CD4-positive, alpha-beta T cell (primary cell): ENCODE data around the gene GNAQ. TPM values are rescaled to one million over a fixed set of nuclear protein-coding genes. Genes with fewer than 3 reads are reported as not detected.
A peak's percentile ranks its signal among the peaks of the same experiment; 100 is the strongest.

Source experiments
- ATAC-seq: fragments of 200-7000 bp; cut with Tn5 transposase; one replicate; pipeline ENCODE4 v1.10.0; 2022; ENCODE audit warnings: mild to moderate bottlenecking; ENCODE audit not compliant: poor library complexity
- CTCF ChIA-PET: fragments of 350-600 bp; sonication (Branson Sonifier 250); formaldehyde crosslinking; loops from one replicate; lab custom pipeline; 2021; ENCODE audit warnings: antibody characterized with exemption, inconsistent platforms; lab: Charles Lee
- POLR2A ChIA-PET: fragments of 350-600 bp; sonication (Branson Sonifier 250); formaldehyde crosslinking; loops from one replicate; lab custom pipeline; 2021; ENCODE audit warnings: antibody characterized with exemption, inconsistent platforms; lab: Charles Lee
- DNase-seq, 14 experiments: peaks; one replicate each; pipeline ENCODE4 v3.0.0-alpha.2; 2013 to 2020; ENCODE audit warnings: mixed read lengths in 2 of 14
- H3K27ac ChIP-seq, 2 donors: one replicate each; pipeline versions ENCODE4 v1.5.1 to v1.7.0; 2013; ENCODE audit warnings: low read length in 2 of 2, low read depth in 1 of 2, mild to moderate bottlenecking in 1 of 2
- H3K27me3 ChIP-seq, 2 experiments: 1 replicate in 1 of 2; 2 replicates in 1 of 2; pipeline versions ENCODE4 v1.6.1 to v1.7.0; 2013; ENCODE audit warnings: low read length in 2 of 2, control low read depth in 1 of 2, mild to moderate bottlenecking in 1 of 2, moderate library complexity in 1 of 2; ENCODE audit not compliant: insufficient read depth in 2 of 2, control insufficient read depth in 1 of 2
- H3K36me3 ChIP-seq: one replicate; pipeline ENCODE4 v1.6.1; 2013; ENCODE audit warnings: low read length, control low read depth; ENCODE audit not compliant: insufficient read depth
- H3K4me1 ChIP-seq: one replicate; pipeline ENCODE4 v1.6.1; 2013; ENCODE audit warnings: low read length, control low read depth; ENCODE audit not compliant: insufficient read depth
- H3K4me3 ChIP-seq: one replicate; pipeline ENCODE4 v1.5.1; 2013; ENCODE audit warnings: mild to moderate bottlenecking, low read length, moderate library complexity
- H3K9me3 ChIP-seq, 2 experiments: 1 replicate in 1 of 2; 2 replicates in 1 of 2; pipeline versions ENCODE4 v1.6.1 to v1.7.0; 2013; ENCODE audit warnings: low read length in 2 of 2, mild to moderate bottlenecking in 2 of 2, control low read depth in 1 of 2, moderate library complexity in 1 of 2; ENCODE audit not compliant: control insufficient read depth in 1 of 2, insufficient read depth in 1 of 2
- H3K27ac Mint-ChIP-seq: one replicate; pipeline ENCODE4 v1.8.0; 2020; ENCODE audit warnings: mixed read lengths
- H3K27me3 Mint-ChIP-seq: one replicate; pipeline ENCODE4 v1.8.0; 2021; ENCODE audit warnings: mixed read lengths
- H3K36me3 Mint-ChIP-seq: one replicate; pipeline ENCODE4 v1.8.0; 2021; ENCODE audit warnings: low read depth, mixed read lengths
- H3K4me1 Mint-ChIP-seq: one replicate; pipeline ENCODE4 v1.8.0; 2021; ENCODE audit warnings: low read depth, mixed read lengths
- H3K4me3 Mint-ChIP-seq: one replicate; pipeline ENCODE4 v1.8.0; 2020; ENCODE audit warnings: mild to moderate bottlenecking, mixed read lengths
- H3K9me3 Mint-ChIP-seq: one replicate; pipeline ENCODE4 v1.8.0; 2020; ENCODE audit warnings: mixed read lengths
- CTCF ChIP-seq: fragments of 200-600 bp; IDR thresholded peaks from one replicate; pipeline ENCODE4 v1.8.0; 2022; ENCODE audit warnings: antibody characterized with exemption, mild to moderate bottlenecking
- intact Hi-C, 2 experiments: fragments of 100-400 bp; cut with DNase I in 1 of 2; cut with micrococcal nuclease in 1 of 2; formaldehyde crosslinking; loops; one replicate each; pipeline versions ENCODE4 v1.15.1 to v1.9.0; 2023 to 2025; cut with DNase I, micrococcal nuclease
- total RNA-seq, 174 experiments: library from RNA in 2 of 174; stranded (reverse) in 2 of 174; gene quantifications; one replicate each; pipeline ENCODE4 v1.2.3 and lab custom pipeline; 2021 to 2026

GNAQ gene
- total RNA-seq, 2 experiments from 2014 or later, result 55.5 to 55.9 TPM

GRCh38 chr9:77770340-77770739, 261.3 kb downstream of the GNAQ start:
- peaks cover 52% of the 10 kb centered on the region for H3K36me3 Mint-ChIP-seq
- CTCF ChIA-PET, result interaction anchor here (1.0 to 1.3 kb wide), 2 partner anchors 9 to 12 kb away, joined by 3 read pairs; no protein-coding TSS in a partner anchor
- no peak overlapping the region for H3K4me3 ChIP-seq
- H3K27me3 ChIP-seq, result no peaks in the 10 kb centered on the region
- H3K4me1 Mint-ChIP-seq, result no peaks in the 10 kb centered on the region
- ATAC-seq (no peak), DNase-seq (no peak)
- POLR2A ChIA-PET, result no interaction called here
- TF ChIP-seq CTCF, result no peak
- peak overlapping the region; percentile 44 for H3K27ac Mint-ChIP-seq
- H3K9me3 ChIP-seq, result no peaks in the 10 kb centered on the region
- no peaks in the 10 kb centered on the region for H3K9me3 Mint-ChIP-seq
- no peak overlapping the region for H3K27ac ChIP-seq
- intact Hi-C loops, result no loop called here
- H3K4me3 Mint-ChIP-seq, result no peak overlapping the region
- no peaks in the 10 kb centered on the region for H3K4me1 ChIP-seq
- H3K27me3 Mint-ChIP-seq, result no peaks in the 10 kb centered on the region
- no peaks in the 10 kb centered on the region for H3K36me3 ChIP-seq

- Histone ChIP-seq H3K9me3 (no peaks in the 10 kb centered on the region), H3K27ac (no peak overlapping the region), H3K4me3 (no peak overlapping the region), H3K36me3 (no peaks in the 10 kb centered on the region), H3K27me3 (no peaks in the 10 kb centered on the region), H3K4me1 (no peaks in the 10 kb centered on the region)
- no peak for DNase-seq
- Mint-ChIP-seq H3K36me3 (peaks cover 59% of the 10 kb centered on the region), H3K4me3 (no peak overlapping the region), H3K9me3 (no peaks in the 10 kb centered on the region), H3K27ac (no peak overlapping the region), H3K4me1 (no peaks in the 10 kb centered on the region), H3K27me3 (no peaks in the 10 kb centered on the region)
- CTCF ChIA-PET, result no interaction called here
- intact Hi-C loops, result no loop called here
- TF ChIP-seq CTCF, result no peak
- no peak for ATAC-seq
- POLR2A ChIA-PET, result no interaction called here
Observed at GRCh38 chr9:77769246-77769645, 262.4 kb downstream of the GNAQ start.

- Histone ChIP-seq H3K27ac (no peak overlapping the region), H3K4me1 (no peaks in the 10 kb centered on the region), H3K4me3 (no peak overlapping the region), H3K9me3 (no peaks in the 10 kb centered on the region), H3K36me3 (no peaks in the 10 kb centered on the region), H3K27me3 (no peaks in the 10 kb centered on the region)
- no peak for ATAC-seq
- no peak for DNase-seq
- TF ChIP-seq CTCF, result no peak
- POLR2A ChIA-PET, result no interaction called here
- Mint-ChIP-seq H3K27me3 (no peaks in the 10 kb centered on the region), H3K4me1 (peaks cover 8% of the 10 kb centered on the region), H3K4me3 (no peak overlapping the region), H3K27ac (no peak overlapping the region), H3K36me3 (peaks cover 47% of the 10 kb centered on the region), H3K9me3 (no peaks in the 10 kb centered on the region)
- CTCF ChIA-PET, result no interaction called here
- intact Hi-C loops, result no loop called here
Observed at GRCh38 chr9:77766587-77766986, 265.0 kb downstream of the GNAQ start.
